AG10803 (cell line): ENCODE measurements around the gene WDFY4.

ENCODE experiments used
- DNase-seq: peaks from one replicate; pipeline ENCODE4 v3.0.0; 2010; ENCODE audit warnings: low read depth
- H3K4me3 ChIP-seq: 2 replicates; pipeline ENCODE4 v1.5.1; 2011; ENCODE audit warnings: mild to moderate bottlenecking, low read length, control low read depth
- TF ChIP-seq, protein P1 (sequence below): conservative IDR thresholded peaks from 2 replicates; pipeline ENCODE4 v1.5.1; 2011; ENCODE audit warnings: mild to moderate bottlenecking, low read length, control low read depth, inconsistent platforms

The WDFY4 gene

DNA sequence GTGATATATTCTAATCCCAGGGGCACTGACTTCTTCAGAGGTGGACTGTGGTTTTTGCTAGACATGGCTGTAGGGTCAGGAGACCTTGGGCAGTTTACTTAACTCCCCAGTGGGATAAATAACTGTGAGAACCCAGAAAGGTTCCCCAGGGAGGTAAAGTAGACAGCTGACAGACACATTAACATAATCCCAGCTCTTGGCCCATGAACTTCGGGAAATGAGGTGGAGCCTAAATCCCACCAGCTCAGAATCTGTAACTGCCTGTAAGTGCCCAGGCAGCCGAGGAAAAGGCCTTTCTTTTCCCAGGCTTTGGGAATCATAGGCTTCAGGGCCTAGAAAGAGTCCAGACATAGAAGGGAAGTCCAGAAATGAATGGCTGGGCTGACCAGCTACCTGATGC is 149.0 kb downstream of the WDFY4 start:
- H3K4me3 ChIP-seq: no peak overlapping the region
- DNase-seq: no peak
- TF ChIP-seq, protein P1, sequence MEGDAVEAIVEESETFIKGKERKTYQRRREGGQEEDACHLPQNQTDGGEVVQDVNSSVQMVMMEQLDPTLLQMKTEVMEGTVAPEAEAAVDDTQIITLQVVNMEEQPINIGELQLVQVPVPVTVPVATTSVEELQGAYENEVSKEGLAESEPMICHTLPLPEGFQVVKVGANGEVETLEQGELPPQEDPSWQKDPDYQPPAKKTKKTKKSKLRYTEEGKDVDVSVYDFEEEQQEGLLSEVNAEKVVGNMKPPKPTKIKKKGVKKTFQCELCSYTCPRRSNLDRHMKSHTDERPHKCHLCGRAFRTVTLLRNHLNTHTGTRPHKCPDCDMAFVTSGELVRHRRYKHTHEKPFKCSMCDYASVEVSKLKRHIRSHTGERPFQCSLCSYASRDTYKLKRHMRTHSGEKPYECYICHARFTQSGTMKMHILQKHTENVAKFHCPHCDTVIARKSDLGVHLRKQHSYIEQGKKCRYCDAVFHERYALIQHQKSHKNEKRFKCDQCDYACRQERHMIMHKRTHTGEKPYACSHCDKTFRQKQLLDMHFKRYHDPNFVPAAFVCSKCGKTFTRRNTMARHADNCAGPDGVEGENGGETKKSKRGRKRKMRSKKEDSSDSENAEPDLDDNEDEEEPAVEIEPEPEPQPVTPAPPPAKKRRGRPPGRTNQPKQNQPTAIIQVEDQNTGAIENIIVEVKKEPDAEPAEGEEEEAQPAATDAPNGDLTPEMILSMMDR: no peak

DNA sequence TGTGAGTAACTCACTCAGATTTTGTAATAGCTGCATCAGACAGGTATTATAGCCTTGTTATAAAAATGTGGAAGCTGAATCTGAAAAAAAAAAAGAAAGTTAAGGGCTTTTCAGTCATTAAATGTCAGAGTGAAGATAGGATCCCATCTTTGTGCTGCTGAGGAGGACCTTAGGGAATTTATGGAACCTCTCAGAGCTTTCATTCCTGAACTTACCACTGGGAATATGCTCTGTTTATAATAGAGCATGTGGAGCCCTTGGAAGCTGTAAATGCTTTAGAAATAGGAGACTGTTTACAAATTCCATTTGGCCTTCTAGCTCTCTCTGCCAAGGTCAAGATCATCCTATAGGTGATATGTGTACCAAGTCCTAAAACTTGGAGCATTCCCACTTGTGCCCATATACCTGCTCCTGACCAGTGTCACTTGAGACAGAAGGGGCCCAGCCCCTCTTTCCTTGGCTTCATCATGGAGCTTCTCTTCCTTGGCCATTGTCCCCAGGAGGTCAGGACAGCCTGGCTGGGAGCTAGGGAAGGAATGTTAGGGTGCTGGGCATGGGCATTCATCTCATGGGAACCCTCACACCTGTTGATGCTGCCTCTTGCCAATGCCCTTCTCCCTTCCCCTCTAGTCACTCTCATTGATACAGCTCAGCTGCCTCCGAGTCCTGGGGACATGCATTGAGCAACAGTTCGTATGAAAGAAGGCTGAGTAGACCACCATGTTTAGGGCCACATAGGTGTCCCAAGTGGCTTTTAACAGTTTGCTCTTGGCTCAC is 149.7 kb downstream of the WDFY4 start:
- no peak overlapping the region for H3K4me3 ChIP-seq
- TF ChIP-seq, protein P1: no peak
- DNase-seq: no peak

DNA sequence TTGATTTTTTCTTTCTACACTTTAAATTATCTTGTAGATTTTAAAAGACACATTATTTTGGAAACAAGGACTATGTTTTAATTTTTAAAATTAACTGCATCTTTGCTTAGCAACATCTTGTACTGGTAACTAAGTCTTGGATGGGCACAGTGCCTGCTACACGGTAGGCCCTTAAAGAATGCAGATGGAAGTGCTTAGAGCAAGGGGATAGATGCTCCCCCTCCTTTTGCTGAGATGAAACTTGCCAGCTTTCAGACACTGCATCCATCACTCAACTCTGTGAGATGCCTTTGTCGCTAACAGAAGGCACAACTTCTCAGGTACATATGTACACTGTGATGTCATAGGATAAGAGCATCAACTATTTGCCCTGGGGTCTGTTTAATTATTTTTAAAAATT is 151.1 kb downstream of the WDFY4 start:
- TF ChIP-seq, protein P1: no peak
- no peak for DNase-seq
- H3K4me3 ChIP-seq: no peak overlapping the region

- TF ChIP-seq, protein P1: no peak
- no peak overlapping the region for H3K4me3 ChIP-seq
- DNase-seq: no peak
These were observed 151.9 kb downstream of the WDFY4 start for GRCh38 chr10:48836605-48837004.

GRCh38 chr10:48838834-48839233 is 154.2 kb downstream of the WDFY4 start:
- no peak overlapping the region for H3K4me3 ChIP-seq
- DNase-seq: no peak
- TF ChIP-seq, protein P1: no peak

DNA sequence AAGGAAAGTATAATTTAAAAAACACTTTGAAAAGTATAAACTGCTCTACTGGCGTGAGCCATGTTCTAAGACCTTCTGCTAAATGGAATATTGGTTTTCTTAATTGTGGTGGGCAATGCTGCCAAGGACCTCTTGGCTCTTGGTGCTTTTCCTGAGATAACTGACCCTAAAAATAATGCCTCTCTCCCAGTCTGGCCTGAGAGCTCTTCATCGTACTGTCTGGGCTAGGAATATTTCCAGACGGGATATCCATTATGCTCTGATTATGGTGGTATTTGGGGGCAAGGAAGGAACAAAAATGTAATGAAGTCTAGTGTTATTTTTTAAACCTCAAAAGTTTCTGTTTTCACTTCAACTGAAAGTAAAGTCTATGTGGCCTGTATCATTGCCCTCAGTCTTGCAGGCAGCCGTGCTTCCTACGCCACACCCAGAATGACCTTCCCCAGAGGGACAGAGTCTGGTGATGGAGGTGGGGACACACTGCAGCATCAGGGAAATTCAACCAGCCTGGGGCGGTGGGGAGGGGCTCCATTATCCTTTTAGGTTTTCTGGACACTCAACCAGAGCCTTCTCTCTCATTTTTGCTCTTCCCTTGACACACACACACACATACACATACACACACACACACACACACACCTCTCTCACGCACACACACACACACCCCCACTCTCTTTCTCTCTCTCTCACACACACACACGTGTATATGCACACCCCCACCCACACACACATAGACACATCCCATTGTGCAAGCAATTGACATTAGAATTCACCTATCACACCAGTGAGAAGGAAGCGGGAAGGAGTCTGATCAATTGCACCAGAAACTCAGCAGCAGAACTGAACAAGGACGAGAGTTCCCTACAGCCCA is 155.4 kb downstream of the WDFY4 start:
- no peak overlapping the region for H3K4me3 ChIP-seq

More for the DNA sequence above, 155.4 kb downstream of the WDFY4 start:
- TF ChIP-seq, protein P1: no peak
- no peak for DNase-seq
